ENCODE measurements around the gene PEX11A.

Gene PEX11A

DNA sequence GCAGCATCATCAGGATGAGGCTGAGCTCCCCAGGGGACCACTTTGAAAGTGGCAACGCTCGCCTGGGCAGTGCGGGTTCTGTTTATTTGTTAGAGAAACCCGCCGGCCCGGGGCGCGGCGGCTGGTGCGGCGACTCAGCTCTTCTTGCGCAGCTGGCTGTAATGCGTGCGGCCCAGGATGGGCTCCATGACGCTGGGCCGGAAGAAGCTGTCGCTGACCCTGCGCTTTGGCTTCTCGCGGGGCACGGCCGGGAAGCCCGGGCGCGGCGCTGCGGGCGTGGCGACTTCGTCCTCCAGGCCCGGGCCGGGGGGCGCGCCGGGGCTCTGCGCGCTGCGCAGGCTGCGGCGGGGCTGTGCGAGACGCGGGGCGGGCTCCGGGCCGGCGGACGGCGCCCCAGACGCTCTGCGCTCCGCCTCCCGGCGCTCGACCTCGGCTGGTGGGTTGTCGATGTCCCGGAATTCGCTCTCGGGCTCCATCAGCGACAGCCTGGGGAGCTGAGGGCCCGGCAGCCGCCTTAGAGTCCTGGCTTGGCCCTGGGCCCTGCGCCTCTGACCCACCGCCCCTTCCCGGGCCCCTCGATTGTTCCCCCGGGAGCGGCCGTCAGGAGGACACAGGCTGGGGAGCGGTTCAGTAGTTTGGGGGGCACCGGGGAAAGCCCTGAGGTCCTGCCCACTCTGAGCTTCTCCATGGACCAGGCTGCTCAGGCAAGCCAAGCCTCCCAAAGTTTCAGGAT lies 24.9 kb downstream of the PEX11A start:
- H3K4me3 ChIP-seq (ENCODE audit: low read length), result peak overlapping the region; percentile 44
- TF ChIP-seq, protein P1, sequence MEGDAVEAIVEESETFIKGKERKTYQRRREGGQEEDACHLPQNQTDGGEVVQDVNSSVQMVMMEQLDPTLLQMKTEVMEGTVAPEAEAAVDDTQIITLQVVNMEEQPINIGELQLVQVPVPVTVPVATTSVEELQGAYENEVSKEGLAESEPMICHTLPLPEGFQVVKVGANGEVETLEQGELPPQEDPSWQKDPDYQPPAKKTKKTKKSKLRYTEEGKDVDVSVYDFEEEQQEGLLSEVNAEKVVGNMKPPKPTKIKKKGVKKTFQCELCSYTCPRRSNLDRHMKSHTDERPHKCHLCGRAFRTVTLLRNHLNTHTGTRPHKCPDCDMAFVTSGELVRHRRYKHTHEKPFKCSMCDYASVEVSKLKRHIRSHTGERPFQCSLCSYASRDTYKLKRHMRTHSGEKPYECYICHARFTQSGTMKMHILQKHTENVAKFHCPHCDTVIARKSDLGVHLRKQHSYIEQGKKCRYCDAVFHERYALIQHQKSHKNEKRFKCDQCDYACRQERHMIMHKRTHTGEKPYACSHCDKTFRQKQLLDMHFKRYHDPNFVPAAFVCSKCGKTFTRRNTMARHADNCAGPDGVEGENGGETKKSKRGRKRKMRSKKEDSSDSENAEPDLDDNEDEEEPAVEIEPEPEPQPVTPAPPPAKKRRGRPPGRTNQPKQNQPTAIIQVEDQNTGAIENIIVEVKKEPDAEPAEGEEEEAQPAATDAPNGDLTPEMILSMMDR (conservative IDR thresholded peaks at IDR 0.05; ENCODE audit: low read depth, low read length), result no peak
- DNase-seq (ENCODE audit: low read depth), result no peak

DNA sequence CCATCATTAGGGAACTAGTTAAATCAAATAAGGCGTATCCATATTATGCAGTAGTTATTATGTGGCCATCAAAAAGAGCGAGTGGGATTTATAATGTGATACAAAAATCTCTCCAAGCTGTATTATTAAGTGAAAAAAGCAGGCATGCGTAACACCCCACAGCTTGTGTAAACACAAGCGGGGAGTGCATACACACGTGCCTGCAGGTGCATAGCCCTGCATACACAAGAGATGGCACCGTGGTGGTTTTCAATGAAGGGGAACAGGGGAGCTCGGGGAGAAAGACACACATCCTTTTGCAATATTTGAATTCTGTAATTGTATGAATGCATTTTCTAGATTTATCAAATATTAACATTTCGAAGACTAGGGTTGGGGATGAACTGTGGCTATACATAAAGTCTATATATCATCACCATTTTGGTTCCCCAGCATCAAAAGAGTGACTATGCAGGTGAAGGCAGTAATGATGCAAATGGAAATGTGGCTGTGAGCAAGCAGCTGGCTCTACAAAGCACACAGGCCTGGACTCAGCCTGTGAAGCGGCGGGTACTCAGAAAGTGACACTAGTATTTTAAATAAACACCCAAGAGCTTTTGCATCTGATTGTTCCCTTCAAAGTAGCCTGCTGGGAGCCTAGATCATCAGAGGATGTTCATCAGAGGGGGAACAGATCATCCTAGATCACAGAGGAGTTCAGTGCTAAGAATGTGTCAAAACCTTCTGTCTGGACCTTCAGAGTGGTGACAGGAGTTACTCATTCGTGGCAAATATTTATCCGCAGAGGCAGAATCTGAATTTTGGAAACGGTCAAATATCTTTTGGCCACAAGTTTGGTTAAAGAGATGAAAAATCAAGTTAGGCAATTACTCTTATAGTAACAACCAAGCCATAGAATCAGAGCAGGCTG lies 25.9 kb downstream of the PEX11A start:
- TF ChIP-seq, protein P1 (conservative IDR thresholded peaks at IDR 0.05; ENCODE audit: low read depth, low read length), result no peak
- H3K4me3 ChIP-seq (ENCODE audit: low read length), result peak overlapping the region; percentile 44
- no peak for DNase-seq (ENCODE audit: low read depth)

- DNase-seq (ENCODE audit: low read depth), result no peak
- no peak overlapping the region for H3K4me3 ChIP-seq (ENCODE audit: low read length)
- TF ChIP-seq, protein P1 (conservative IDR thresholded peaks at IDR 0.05; ENCODE audit: low read depth, low read length), result no peak
Measured at GRCh38 chr15:89662893-89663626, 27.5 kb downstream of the PEX11A start.

- DNase-seq (ENCODE audit: low read depth), result no peak
- no peak overlapping the region for H3K4me3 ChIP-seq (ENCODE audit: low read length)
- TF ChIP-seq, protein P1 (conservative IDR thresholded peaks at IDR 0.05; ENCODE audit: low read depth, low read length), result no peak
Measured at GRCh38 chr15:89660556-89660955, 30.0 kb downstream of the PEX11A start.

- no peak overlapping the region for H3K4me3 ChIP-seq (ENCODE audit: low read length)
- no peak for DNase-seq (ENCODE audit: low read depth)
- TF ChIP-seq, protein P1 (conservative IDR thresholded peaks at IDR 0.05; ENCODE audit: low read depth, low read length), result no peak
Measured at GRCh38 chr15:89659295-89659694, 31.3 kb downstream of the PEX11A start.

- no peak overlapping the region for H3K4me3 ChIP-seq (ENCODE audit: low read length)
- TF ChIP-seq, protein P1 (conservative IDR thresholded peaks at IDR 0.05; ENCODE audit: low read depth, low read length), result no peak
- no peak for DNase-seq (ENCODE audit: low read depth)
Measured at GRCh38 chr15:89657686-89658200, 32.8 kb downstream of the PEX11A start.
